Limb (tissue), 2 donors: ENCODE measurements around the gene TNKS2.

Source experiments
- DNase-seq, 2 donors: peaks; one replicate each; pipeline ENCODE4 v3.0.0-alpha.2; 2016; ENCODE audit errors: extremely low spot score in 2 of 2

TNKS2 gene

GRCh38 chr10:91908337-91909116, 110.3 kb downstream of the TNKS2 start:
- DNase-seq = peak; percentile 82 to 86

GRCh38 chr10:91909117-91909677, 111.0 kb downstream of the TNKS2 start, which contains the start of gene FGFBP3:
FGFBP3 (minus strand) TSS chr10:91909486; CDS start chr10:91908969, 517 bp downstream.
- peak; percentile 68 to 73 for DNase-seq

- DNase-seq = no peak
Measured at GRCh38 chr10:91910467-91910866, 112.2 kb downstream of the TNKS2 start.
